ENCODE measurements around the gene FAM117B. TPM values are rescaled to one million over a fixed set of nuclear protein-coding genes. Genes with fewer than 3 reads are reported as not detected.

The FAM117B gene
- total RNA-seq, 1 donor from 2014 or later: 13.1 TPM

- no peak for TF ChIP-seq CTCF (IDR thresholded peaks at IDR 0.05)
- Histone ChIP-seq H3K4me3 (no peak overlapping the region), H3K27me3 (ENCODE audit: low read depth) (no peaks in the 10 kb centered on the region), H3K4me1 (no peaks in the 10 kb centered on the region), H3K36me3 (no peaks in the 10 kb centered on the region), H3K9me3 (peaks cover 6% of the 10 kb centered on the region), H3K27ac (no peak overlapping the region)
- DNase-seq: no peak
- intact Hi-C loops (cut with DNase I): no loop called here
- no peak for ATAC-seq
These were observed 45.2 kb downstream of the FAM117B start for GRCh38 chr2:202679980-202680379.

DNA sequence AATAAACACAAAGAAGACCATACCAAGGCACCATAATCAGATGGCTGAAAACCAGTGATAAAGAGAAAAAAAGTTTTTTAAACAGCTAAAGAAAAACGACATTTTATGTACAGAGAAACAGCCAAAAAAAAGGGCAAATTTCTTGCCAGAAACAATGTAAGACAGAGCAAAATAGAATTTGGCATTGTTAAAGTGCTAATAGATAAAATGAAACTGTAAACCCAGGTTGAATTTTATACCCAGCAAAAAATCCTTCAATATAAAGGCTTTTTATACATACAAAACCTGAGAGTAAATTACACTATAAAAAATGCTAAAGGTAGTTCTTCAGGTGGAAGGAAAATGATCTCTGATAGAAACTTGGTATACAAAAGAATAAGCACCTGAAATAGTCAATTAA lies 45.7 kb downstream of the FAM117B start:
- Histone ChIP-seq H3K4me1 (no peaks in the 10 kb centered on the region), H3K27me3 (ENCODE audit: low read depth) (no peaks in the 10 kb centered on the region), H3K4me3 (no peak overlapping the region), H3K27ac (no peak overlapping the region), H3K36me3 (no peaks in the 10 kb centered on the region), H3K9me3 (peaks cover 6% of the 10 kb centered on the region)
- no peak for TF ChIP-seq CTCF (IDR thresholded peaks at IDR 0.05)
- ATAC-seq (no peak), DNase-seq (no peak)
- intact Hi-C loops (cut with DNase I): no loop called here

GRCh38 chr2:202681688-202682205 lies 47.0 kb downstream of the FAM117B start:
- no peak overlapping the region for H3K27ac ChIP-seq
- no peaks in the 10 kb centered on the region for H3K4me1 ChIP-seq
- DNase-seq: no peak
- ATAC-seq: no peak
- no peak for TF ChIP-seq CTCF (IDR thresholded peaks at IDR 0.05)
- H3K9me3 ChIP-seq: peaks cover 6% of the 10 kb centered on the region
- intact Hi-C loops (cut with DNase I): no loop called here
- H3K36me3 ChIP-seq: no peaks in the 10 kb centered on the region
- no peak overlapping the region for H3K4me3 ChIP-seq
- no peaks in the 10 kb centered on the region for H3K27me3 ChIP-seq (ENCODE audit: low read depth)

DNA sequence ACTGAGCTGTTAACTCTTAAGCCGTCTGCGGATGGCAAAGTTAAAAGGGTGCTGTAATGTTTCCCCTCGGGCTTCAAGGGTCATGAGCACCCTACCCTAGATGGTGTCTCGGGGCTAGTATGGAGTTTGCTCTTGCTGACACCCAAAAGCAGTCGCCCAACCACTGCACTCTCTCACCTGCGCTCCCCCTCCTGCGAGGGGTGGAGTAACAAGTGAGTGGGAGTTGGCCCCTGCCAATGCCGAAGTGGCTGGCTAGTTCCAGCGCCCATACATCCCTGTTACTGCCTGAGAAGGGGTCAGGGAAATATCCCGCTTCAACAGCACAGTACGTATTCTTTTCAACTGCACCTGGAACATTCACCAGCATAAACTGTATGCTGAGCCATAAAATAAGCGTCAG lies 47.5 kb downstream of the FAM117B start:
- TF ChIP-seq CTCF (IDR thresholded peaks at IDR 0.05): no peak
- Histone ChIP-seq H3K27ac (no peak overlapping the region), H3K36me3 (no peaks in the 10 kb centered on the region), H3K27me3 (ENCODE audit: low read depth) (no peaks in the 10 kb centered on the region), H3K4me1 (no peaks in the 10 kb centered on the region), H3K9me3 (peaks cover 6% of the 10 kb centered on the region), H3K4me3 (no peak overlapping the region)
- no peak for DNase-seq
- ATAC-seq: no peak
- intact Hi-C loops (cut with DNase I): no loop called here

DNA sequence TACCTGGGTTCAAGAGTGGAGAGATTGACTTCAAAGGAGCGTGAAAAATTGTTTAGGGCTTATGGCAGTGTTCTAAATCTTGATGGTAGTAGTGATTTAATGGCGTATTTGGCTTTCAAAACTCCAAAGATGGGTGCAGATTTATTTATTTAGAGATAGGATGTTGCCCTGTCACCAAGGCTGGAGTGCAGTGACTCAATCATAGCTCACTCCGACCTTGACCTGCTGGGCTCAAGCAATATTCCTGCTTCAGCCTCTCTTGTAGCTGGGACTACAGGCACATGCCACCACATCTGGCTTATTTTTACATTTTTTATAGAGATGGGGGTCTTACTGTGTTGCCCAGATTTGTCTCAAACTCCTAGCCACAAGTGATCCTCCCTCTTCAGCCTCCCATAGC lies 52.5 kb downstream of the FAM117B start:
- TF ChIP-seq CTCF (IDR thresholded peaks at IDR 0.05): no peak
- no peak overlapping the region for H3K4me3 ChIP-seq
- H3K4me1 ChIP-seq: no peaks in the 10 kb centered on the region
- no peaks in the 10 kb centered on the region for H3K9me3 ChIP-seq
- intact Hi-C loops (cut with DNase I): no loop called here
- H3K27me3 ChIP-seq (ENCODE audit: low read depth): no peaks in the 10 kb centered on the region
- ATAC-seq (no peak), DNase-seq (no peak)
- no peaks in the 10 kb centered on the region for H3K36me3 ChIP-seq
- no peak overlapping the region for H3K27ac ChIP-seq

DNA sequence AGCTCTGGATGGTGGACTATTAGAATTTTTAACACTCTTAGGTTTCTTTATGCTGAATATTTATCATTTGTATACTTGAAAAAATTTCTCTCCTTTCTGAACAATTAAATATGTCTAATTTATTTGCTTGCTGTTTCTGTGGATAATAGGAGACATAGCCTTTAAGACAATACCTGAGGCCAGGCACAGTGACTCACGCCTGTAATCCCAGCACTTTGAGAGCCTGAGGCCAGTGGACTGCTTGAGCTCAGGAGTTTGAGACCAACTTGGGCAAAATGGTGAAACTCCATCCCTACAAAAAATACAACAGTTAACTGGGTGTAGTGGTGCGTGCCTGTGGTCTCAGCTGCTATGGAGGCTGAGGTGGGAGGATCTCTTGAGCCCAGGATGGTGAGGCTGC lies 54.7 kb downstream of the FAM117B start:
- Histone ChIP-seq H3K36me3 (no peaks in the 10 kb centered on the region), H3K4me3 (no peak overlapping the region), H3K9me3 (no peaks in the 10 kb centered on the region), H3K27me3 (ENCODE audit: low read depth) (no peaks in the 10 kb centered on the region), H3K4me1 (no peaks in the 10 kb centered on the region), H3K27ac (no peak overlapping the region)
- TF ChIP-seq CTCF (IDR thresholded peaks at IDR 0.05): no peak
- intact Hi-C loops (cut with DNase I): no loop called here
- ATAC-seq: no peak
- DNase-seq: no peak

Measured in lower lobe of right lung (tissue), 2 donors.